ACC112 (cell line): ENCODE measurements around the gene NPEPL1.
A peak's percentile ranks its signal among the peaks of the same experiment; 100 is the strongest.
"Not testable (repeated sequence)": the region's sequence is repeated elsewhere in the genome, so short reads cannot be mapped to it uniquely, and the experiment has no call there.

Experiments
- H2AFZ ChIP-seq: fragments of 200-600 bp; sonication (generic); one replicate; pipeline ENCODE4 v1.6.0; 2017; ENCODE audit warnings: antibody characterized with exemption, low read length; ENCODE audit not compliant: unreplicated experiment
- H3K27ac ChIP-seq: fragments of 200-600 bp; sonication (generic); 2 replicates; pipeline ENCODE4 v1.5.1; 2014; ENCODE audit warnings: low read depth, mild to moderate bottlenecking, antibody characterized with exemption, low read length, moderate library complexity
- H3K27me3 ChIP-seq: fragments of 200-600 bp; sonication (generic); 2 replicates; pipeline ENCODE4 v1.6.1; 2014; ENCODE audit warnings: mild to moderate bottlenecking, antibody characterized with exemption, low read length, moderate library complexity, mixed read lengths; ENCODE audit not compliant: insufficient read depth
- H3K36me3 ChIP-seq: fragments of 200-600 bp; sonication (generic); 2 replicates; pipeline ENCODE4 v1.6.1; 2016; ENCODE audit warnings: mild to moderate bottlenecking, antibody characterized with exemption, low read length, moderate library complexity, mixed read lengths; ENCODE audit not compliant: insufficient read depth
- H3K4me1 ChIP-seq: fragments of 200-600 bp; sonication (generic); one replicate; pipeline ENCODE4 v1.6.1; 2016; ENCODE audit warnings: low read length, mixed read lengths; ENCODE audit not compliant: insufficient read depth, unreplicated experiment, control insufficient read depth
- H3K4me3 ChIP-seq: fragments of 200-600 bp; sonication (generic); 2 replicates; pipeline ENCODE4 v1.5.1; 2014; ENCODE audit warnings: mild to moderate bottlenecking, low read depth, low read length
- H3K79me2 ChIP-seq: fragments of 200-600 bp; sonication (generic); one replicate; pipeline ENCODE4 v1.6.0; 2016; ENCODE audit warnings: low read length; ENCODE audit not compliant: control insufficient read depth, unreplicated experiment, insufficient read depth

The NPEPL1 gene, protein sequence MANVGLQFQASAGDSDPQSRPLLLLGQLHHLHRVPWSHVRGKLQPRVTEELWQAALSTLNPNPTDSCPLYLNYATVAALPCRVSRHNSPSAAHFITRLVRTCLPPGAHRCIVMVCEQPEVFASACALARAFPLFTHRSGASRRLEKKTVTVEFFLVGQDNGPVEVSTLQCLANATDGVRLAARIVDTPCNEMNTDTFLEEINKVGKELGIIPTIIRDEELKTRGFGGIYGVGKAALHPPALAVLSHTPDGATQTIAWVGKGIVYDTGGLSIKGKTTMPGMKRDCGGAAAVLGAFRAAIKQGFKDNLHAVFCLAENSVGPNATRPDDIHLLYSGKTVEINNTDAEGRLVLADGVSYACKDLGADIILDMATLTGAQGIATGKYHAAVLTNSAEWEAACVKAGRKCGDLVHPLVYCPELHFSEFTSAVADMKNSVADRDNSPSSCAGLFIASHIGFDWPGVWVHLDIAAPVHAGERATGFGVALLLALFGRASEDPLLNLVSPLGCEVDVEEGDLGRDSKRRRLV

DNA sequence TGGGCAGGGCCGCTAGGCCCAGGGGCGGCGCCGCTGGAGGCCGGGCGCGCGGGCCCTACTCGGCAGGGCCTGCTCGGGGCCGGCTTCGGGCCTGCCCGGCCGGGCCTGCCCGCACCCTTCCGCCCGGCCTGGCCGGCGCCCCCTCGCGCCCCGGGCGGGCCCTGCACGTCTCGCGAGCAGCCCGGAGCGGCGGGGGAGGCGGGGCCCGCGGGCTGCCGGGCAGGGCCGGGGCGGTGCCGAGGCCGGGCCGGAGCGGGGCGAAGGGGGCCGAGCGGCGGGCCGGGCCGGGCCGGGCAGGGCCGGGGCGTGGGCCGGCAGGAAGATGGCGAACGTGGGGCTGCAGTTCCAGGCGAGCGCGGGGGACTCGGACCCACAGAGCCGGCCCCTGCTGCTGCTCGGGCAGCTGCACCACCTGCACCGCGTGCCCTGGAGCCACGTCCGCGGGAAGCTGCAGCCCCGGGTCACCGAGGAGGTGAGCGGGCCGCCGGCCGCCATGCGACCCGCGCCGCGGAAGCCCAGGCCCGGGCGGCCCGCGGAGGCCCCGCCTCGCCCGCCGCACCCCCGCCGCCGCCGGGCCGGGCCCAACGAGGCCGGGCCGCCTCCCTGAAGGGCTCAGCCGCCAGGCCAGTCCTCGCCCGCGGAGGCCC, at the start of gene NPEPL1:
Gene NPEPL1, plus strand, starts transcription at position 222 of the 647 bp plus-strand sequence. Its CDS starts 101 bp downstream, at position 323.
- peak within 1 kb of the TSS; percentile 94 for H3K27ac ChIP-seq
- H3K4me3 ChIP-seq, result peak within 1 kb of the TSS; percentile 88
- no peaks in the 10 kb centered on the region for H3K27me3 ChIP-seq
- no peaks in the 10 kb centered on the region; the same call in 1 of the 2 replicates for H3K36me3 ChIP-seq
- peak within 1 kb of the TSS; percentile 100 for H2AFZ ChIP-seq
- H3K4me1 ChIP-seq, result peaks cover 40% of the 10 kb centered on the region
- H3K79me2 ChIP-seq, result peaks cover 22% of the 10 kb centered on the region

DNA sequence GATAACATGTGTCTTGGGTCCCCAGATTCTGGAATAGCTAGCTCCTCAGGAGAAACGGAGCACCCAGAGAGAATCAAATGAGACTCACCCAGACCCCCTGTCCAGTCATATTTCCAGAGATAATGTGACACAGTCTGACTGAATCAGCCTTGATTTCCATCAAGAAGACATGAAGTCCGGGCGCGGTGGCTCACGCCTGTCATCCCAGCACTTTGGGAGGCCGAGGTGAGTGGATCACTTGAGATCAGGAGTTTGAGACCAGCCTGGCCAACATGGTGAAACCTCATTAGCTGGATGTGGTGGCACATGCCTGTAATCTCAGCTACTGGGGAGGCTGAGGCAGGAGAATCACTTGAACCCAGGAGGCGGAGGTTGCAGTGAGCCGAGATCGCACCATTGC, 49.7 kb upstream of the NPEPL1 start:
- not testable (repeated sequence) for H3K79me2 ChIP-seq, H3K27me3 ChIP-seq, H2AFZ ChIP-seq, H3K36me3 ChIP-seq, H3K27ac ChIP-seq, H3K4me3 ChIP-seq
- peaks cover 16% of the 10 kb centered on the region for H3K4me1 ChIP-seq

DNA sequence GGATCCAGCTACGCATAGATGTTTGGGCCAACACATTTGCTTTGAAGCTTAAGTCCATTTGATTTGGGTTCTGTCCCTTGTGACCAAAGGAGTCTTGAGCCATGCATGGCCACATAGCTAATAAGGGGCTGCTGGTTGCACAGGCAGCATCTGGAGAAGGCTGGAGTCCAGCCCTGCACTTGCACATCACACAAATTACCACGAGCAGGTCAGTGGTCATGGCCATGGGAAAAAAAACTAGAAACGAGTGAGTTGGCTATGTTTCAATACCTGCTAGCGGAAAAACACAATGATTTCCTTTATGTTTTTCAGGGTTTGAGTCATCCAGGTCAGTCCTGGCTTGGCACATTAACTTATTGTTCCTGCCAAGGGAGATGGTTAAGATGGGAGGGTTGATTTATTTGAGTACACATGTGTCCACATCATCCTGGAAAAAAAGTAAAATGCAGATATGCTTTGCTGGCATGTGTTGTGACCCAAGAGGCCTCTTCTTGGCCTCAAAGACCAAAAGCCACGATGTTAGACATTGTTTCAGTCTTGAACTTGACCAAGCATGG, 47.1 kb upstream of the NPEPL1 start:
- H3K4me1 ChIP-seq, result peaks cover 19% of the 10 kb centered on the region
- no peaks in the 10 kb centered on the region for H3K36me3 ChIP-seq
- no peaks in the 10 kb centered on the region for H3K27me3 ChIP-seq
- no peak overlapping the region for H3K4me3 ChIP-seq
- no peak overlapping the region for H3K27ac ChIP-seq
- no peaks in the 10 kb centered on the region for H3K79me2 ChIP-seq
- no peak overlapping the region for H2AFZ ChIP-seq

- Histone ChIP-seq H3K79me2 (peaks cover 2% of the 10 kb centered on the region), H3K4me1 (peaks cover 19% of the 10 kb centered on the region), H3K27me3 (no peaks in the 10 kb centered on the region), H3K27ac (no peak overlapping the region), H3K36me3 (no peaks in the 10 kb centered on the region), H2AFZ (no peak overlapping the region), H3K4me3 (no peak overlapping the region)
Measured at GRCh38 chr20:58646257-58646656, 46.3 kb upstream of the NPEPL1 start.

DNA sequence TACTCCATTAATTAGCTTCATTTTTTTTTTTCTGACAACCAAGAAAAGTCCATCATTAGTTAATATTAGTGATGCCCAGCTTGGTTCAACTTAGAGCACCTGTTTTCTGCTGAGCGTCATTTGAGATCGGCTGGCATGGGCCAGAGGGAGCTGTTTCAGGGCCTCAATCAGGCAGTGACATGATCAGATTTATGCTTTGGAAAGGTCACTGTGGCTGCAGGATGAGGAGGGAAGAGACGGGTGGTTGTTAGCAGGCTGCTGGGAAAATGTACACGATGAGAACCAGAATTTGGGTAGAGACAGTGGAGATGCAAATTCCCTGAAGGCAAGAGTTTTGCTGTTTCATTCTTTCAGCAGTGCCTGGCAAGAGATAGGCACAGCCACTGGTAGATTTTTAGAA, 45.9 kb upstream of the NPEPL1 start:
- Histone ChIP-seq H3K36me3 (no peaks in the 10 kb centered on the region), H3K4me3 (no peak overlapping the region), H3K27ac (no peak overlapping the region), H3K4me1 (peaks cover 19% of the 10 kb centered on the region), H3K27me3 (no peaks in the 10 kb centered on the region), H3K79me2 (peaks cover 6% of the 10 kb centered on the region), H2AFZ (no peak overlapping the region)

GRCh38 chr20:58647162-58647795, 45.3 kb upstream of the NPEPL1 start:
- H2AFZ ChIP-seq, result no peak overlapping the region
- H3K36me3 ChIP-seq, result no peaks in the 10 kb centered on the region
- H3K4me3 ChIP-seq, result no peak overlapping the region

GRCh38 chr20:58647796-58648501, 44.7 kb upstream of the NPEPL1 start:
- Histone ChIP-seq H3K36me3 (no peaks in the 10 kb centered on the region), H3K4me1 (peaks cover 19% of the 10 kb centered on the region), H3K4me3 (no peak overlapping the region), H3K79me2 (peaks cover 17% of the 10 kb centered on the region), H3K27ac (no peak overlapping the region), H3K27me3 (no peaks in the 10 kb centered on the region), H2AFZ (no peak overlapping the region)

More at GRCh38 chr20:58647162-58647795, 45.3 kb upstream of the NPEPL1 start:
- H3K79me2 ChIP-seq, result peaks cover 10% of the 10 kb centered on the region
- no peak overlapping the region for H3K27ac ChIP-seq
- peaks cover 19% of the 10 kb centered on the region for H3K4me1 ChIP-seq
- no peaks in the 10 kb centered on the region for H3K27me3 ChIP-seq

GRCh38 chr20:58648502-58648825, 44.1 kb upstream of the NPEPL1 start:
- H3K27me3 ChIP-seq, H3K4me3 ChIP-seq, H3K27ac ChIP-seq, H2AFZ ChIP-seq, H3K36me3 ChIP-seq: not testable (repeated sequence)
- H3K4me1 ChIP-seq, result peaks cover 19% of the 10 kb centered on the region
- H3K79me2 ChIP-seq, result peaks cover 22% of the 10 kb centered on the region

DNA sequence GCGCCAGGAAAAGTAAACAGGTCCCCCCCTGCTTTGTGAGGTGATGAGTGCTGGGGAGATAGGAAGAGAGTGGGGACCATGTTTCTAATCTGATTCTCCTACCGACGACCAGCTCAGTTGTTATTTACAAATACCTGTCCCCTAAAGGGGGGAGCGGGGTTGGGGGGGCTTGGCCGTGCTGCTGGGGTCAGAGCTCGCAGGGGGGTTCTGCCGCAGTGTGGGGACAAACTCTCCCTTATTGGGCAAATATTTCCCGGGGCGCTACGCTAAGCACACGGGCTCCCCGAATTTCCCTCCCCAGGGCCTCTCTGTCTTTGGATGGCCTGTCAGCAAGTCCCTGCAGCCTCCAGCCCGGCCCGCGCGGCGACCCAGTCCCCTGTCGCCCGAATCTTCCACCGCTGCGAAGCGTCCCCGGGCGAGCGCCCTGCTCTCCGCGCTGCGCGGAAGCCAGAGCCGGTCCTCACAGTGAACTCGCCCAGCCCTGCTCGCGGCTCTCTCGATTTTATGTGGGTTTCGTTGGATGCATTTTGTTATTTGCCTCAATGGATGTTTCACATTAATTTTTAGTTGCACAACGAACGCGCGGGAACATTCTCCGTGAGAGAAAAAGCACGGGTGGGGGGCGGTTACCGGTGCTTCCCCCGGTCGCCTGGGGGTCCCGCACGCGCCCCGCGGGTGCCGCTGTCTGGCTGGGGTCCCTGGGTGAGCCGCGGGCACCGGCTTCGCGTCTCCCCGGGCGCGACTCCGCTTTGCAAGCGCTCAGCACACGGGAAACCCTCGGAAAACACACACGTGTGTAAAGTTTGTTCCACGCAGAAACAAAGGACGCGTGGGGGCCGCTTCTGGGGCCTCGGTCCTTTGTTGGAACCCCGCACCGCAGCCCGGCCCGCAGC, 43.1 kb upstream of the NPEPL1 start:
- H2AFZ ChIP-seq, result peak overlapping the region; percentile 78
- no peaks in the 10 kb centered on the region for H3K27me3 ChIP-seq
- H3K27ac ChIP-seq, result no peak overlapping the region
- no peak overlapping the region; the same call in 1 of the 2 replicates for H3K4me3 ChIP-seq
- peaks cover 23% of the 10 kb centered on the region for H3K4me1 ChIP-seq
- H3K36me3 ChIP-seq, result no peaks in the 10 kb centered on the region
- H3K79me2 ChIP-seq, result peaks cover 33% of the 10 kb centered on the region
